Esophagus muscularis mucosa (tissue), 4 donors: ENCODE results near the gene ZFP92.

ENCODE experiments used
- CTCF ChIP-seq, 3 experiments: fragments of 200-600 bp in 2 of 3; fragments of 450-650 bp in 1 of 3; sonication (generic) in 2 of 3; IDR thresholded peaks; one replicate each; pipeline ENCODE4 v1.5.1; 2017 to 2019; ENCODE audit warnings: antibody characterized with exemption in 3 of 3, mild to moderate bottlenecking in 2 of 3, moderate library complexity in 1 of 3
- EP300 ChIP-seq: sonication (generic); formaldehyde crosslinking; IDR thresholded peaks from one replicate; pipeline ENCODE4 v1.6.1; 2017; ENCODE audit warnings: antibody characterized with exemption
- POLR2A ChIP-seq: fragments of 450-650 bp; IDR thresholded peaks from one replicate; pipeline ENCODE4 v1.6.1; 2017; ENCODE audit warnings: antibody characterized with exemption, moderate library complexity, mild to moderate bottlenecking, low read depth
- POLR2AphosphoS5 ChIP-seq, 2 donors: sonication (generic); formaldehyde crosslinking; IDR thresholded peaks; one replicate each; pipeline ENCODE4 v1.6.1; 2017; ENCODE audit warnings: antibody characterized with exemption in 2 of 2

- TF ChIP-seq CTCF (IDR thresholded peaks at IDR 0.05) (no peak), POLR2A (no peak), EP300 (no peak), POLR2AphosphoS5 (IDR thresholded peaks at IDR 0.05) (no peak)
These were observed 33.2 kb downstream of the ZFP92 start for GRCh38 chrX:153444333-153445011.
